ENCODE data around the gene ZNRF3.

ZNRF3 gene

GRCh38 chr22:29080106-29080975 is 197.0 kb downstream of the ZNRF3 start (continued):
- TF ChIP-seq ZNF626 (tag by site-specific recombination; IDR thresholded peaks at IDR 0.05) (no peak), ZNF174 (tag by site-specific recombination; IDR thresholded peaks at IDR 0.05) (no peak), EGR2 (tag by site-specific recombination; IDR thresholded peaks at IDR 0.05; ENCODE audit: low read depth) (no peak), ZSCAN18 (tag by site-specific recombination; IDR thresholded peaks at IDR 0.05) (no peak), ZNF214 (tag by site-specific recombination; IDR thresholded peaks at IDR 0.05; ENCODE audit: borderline replicate concordance) (no peak), ZNF426 (tag by site-specific recombination; IDR thresholded peaks at IDR 0.05) (no peak), YY1 (tag by site-specific recombination; IDR thresholded peaks at IDR 0.05) (peak; percentile 66), FEZF1 (tag by site-specific recombination; IDR thresholded peaks at IDR 0.05) (peak; percentile 87), ZNF768 (tag by site-specific recombination; IDR thresholded peaks at IDR 0.05) (no peak), ZEB2 (tag by site-specific recombination; IDR thresholded peaks at IDR 0.05) (peak; percentile 54; the same call in 1 of the 2 replicates), ZNF24 (tag by site-specific recombination; IDR thresholded peaks at IDR 0.05) (0 out of 2 replicates have a peak, but pooled peaks have one; percentile 45), GLI4 (tag by site-specific recombination; IDR thresholded peaks at IDR 0.05) (no peak), ZNF561 (tag by site-specific recombination; IDR thresholded peaks at IDR 0.05; ENCODE audit: borderline replicate concordance) (peak; percentile 76; the same call in 1 of the 2 replicates), ZSCAN16 (tag by site-specific recombination; IDR thresholded peaks at IDR 0.05) (no peak), ZNF354C (tag by site-specific recombination; IDR thresholded peaks at IDR 0.05; ENCODE audit: borderline replicate concordance, low read depth) (no peak), ZNF596 (tag by site-specific recombination; IDR thresholded peaks at IDR 0.05) (no peak), ZNF391 (tag by site-specific recombination; IDR thresholded peaks at IDR 0.05; ENCODE audit: borderline replicate concordance, low read depth) (no peak), ZNF501 (tag by site-specific recombination; IDR thresholded peaks at IDR 0.05) (no peak), ZNF660 (tag by site-specific recombination; IDR thresholded peaks at IDR 0.05) (no peak), ZNF639 (tag by site-specific recombination; IDR thresholded peaks at IDR 0.05) (no peak), IKZF3 (tag by site-specific recombination; IDR thresholded peaks at IDR 0.05) (no peak), BCL11B (tag by site-specific recombination; IDR thresholded peaks at IDR 0.05; ENCODE audit: low read depth) (no peak), ZNF133 (tag by site-specific recombination; IDR thresholded peaks at IDR 0.05) (no peak), ZNF558 (tag by site-specific recombination; IDR thresholded peaks at IDR 0.05) (no peak), ZXDB (tag by site-specific recombination; IDR thresholded peaks at IDR 0.05) (peak; percentile 51), ZNF112 (tag by site-specific recombination; IDR thresholded peaks at IDR 0.05) (no peak)
- TF ChIP-seq, protein P1, sequence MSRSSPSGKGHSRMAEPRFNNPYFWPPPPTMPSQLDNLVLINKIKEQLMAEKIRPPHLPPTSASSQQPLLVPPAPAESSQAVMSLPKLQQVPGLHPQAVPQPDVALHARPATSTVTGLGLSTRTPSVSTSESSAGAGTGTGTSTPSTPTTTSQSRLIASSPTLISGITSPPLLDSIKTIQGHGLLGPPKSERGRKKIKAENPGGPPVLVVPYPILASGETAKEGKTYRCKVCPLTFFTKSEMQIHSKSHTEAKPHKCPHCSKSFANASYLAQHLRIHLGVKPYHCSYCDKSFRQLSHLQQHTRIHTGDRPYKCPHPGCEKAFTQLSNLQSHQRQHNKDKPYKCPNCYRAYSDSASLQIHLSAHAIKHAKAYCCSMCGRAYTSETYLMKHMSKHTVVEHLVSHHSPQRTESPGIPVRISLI (tag by site-specific recombination; IDR thresholded peaks at IDR 0.05) = peak; percentile 72; the same call in 1 of the 2 replicates
- TF ChIP-seq, protein P2, sequence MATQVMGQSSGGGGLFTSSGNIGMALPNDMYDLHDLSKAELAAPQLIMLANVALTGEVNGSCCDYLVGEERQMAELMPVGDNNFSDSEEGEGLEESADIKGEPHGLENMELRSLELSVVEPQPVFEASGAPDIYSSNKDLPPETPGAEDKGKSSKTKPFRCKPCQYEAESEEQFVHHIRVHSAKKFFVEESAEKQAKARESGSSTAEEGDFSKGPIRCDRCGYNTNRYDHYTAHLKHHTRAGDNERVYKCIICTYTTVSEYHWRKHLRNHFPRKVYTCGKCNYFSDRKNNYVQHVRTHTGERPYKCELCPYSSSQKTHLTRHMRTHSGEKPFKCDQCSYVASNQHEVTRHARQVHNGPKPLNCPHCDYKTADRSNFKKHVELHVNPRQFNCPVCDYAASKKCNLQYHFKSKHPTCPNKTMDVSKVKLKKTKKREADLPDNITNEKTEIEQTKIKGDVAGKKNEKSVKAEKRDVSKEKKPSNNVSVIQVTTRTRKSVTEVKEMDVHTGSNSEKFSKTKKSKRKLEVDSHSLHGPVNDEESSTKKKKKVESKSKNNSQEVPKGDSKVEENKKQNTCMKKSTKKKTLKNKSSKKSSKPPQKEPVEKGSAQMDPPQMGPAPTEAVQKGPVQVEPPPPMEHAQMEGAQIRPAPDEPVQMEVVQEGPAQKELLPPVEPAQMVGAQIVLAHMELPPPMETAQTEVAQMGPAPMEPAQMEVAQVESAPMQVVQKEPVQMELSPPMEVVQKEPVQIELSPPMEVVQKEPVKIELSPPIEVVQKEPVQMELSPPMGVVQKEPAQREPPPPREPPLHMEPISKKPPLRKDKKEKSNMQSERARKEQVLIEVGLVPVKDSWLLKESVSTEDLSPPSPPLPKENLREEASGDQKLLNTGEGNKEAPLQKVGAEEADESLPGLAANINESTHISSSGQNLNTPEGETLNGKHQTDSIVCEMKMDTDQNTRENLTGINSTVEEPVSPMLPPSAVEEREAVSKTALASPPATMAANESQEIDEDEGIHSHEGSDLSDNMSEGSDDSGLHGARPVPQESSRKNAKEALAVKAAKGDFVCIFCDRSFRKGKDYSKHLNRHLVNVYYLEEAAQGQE (tag by site-specific recombination; IDR thresholded peaks at IDR 0.05) = no peak
- TF ChIP-seq, protein P3, sequence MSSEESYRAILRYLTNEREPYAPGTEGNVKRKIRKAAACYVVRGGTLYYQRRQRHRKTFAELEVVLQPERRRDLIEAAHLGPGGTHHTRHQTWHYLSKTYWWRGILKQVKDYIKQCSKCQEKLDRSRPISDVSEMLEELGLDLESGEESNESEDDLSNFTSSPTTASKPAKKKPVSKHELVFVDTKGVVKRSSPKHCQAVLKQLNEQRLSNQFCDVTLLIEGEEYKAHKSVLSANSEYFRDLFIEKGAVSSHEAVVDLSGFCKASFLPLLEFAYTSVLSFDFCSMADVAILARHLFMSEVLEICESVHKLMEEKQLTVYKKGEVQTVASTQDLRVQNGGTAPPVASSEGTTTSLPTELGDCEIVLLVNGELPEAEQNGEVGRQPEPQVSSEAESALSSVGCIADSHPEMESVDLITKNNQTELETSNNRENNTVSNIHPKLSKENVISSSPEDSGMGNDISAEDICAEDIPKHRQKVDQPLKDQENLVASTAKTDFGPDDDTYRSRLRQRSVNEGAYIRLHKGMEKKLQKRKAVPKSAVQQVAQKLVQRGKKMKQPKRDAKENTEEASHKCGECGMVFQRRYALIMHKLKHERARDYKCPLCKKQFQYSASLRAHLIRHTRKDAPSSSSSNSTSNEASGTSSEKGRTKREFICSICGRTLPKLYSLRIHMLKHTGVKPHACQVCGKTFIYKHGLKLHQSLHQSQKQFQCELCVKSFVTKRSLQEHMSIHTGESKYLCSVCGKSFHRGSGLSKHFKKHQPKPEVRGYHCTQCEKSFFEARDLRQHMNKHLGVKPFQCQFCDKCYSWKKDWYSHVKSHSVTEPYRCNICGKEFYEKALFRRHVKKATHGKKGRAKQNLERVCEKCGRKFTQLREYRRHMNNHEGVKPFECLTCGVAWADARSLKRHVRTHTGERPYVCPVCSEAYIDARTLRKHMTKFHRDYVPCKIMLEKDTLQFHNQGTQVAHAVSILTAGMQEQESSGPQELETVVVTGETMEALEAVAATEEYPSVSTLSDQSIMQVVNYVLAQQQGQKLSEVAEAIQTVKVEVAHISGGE (tag by site-specific recombination; conservative IDR thresholded peaks at IDR 0.05; ENCODE audit: low read depth) = no peak
